Measurements from ENCODE around the gene IFNLR1. TPM values are rescaled to one million over a fixed set of nuclear protein-coding genes. Genes with fewer than 3 reads are reported as not detected.

Gene IFNLR1
- total RNA-seq, 4 donors from 2014 or later: 2.0 to 7.4 (median 5.0) TPM

- H3K9me3 ChIP-seq: no peaks in the 10 kb centered on the region
- DNase-seq: no peak
- no peak overlapping the region for H3K27ac ChIP-seq
- H3K27me3 ChIP-seq: no peaks in the 10 kb centered on the region
- no peak for TF ChIP-seq POLR2A (IDR thresholded peaks at IDR 0.05)
- no peak for TF ChIP-seq CTCF (IDR thresholded peaks at IDR 0.05 in 4 of 5, conservative IDR thresholded peaks at IDR 0.05 in 1 of 5)
- ATAC-seq: no peak
- H3K4me3 ChIP-seq: no peak overlapping the region
- H3K4me1 ChIP-seq: no peaks in the 10 kb centered on the region
- intact Hi-C loops (cut with DNase I; ENCODE audit: low total_unique reads): no loop called here
- H3K36me3 ChIP-seq: no peaks in the 10 kb centered on the region
- in situ Hi-C loops (cut with MboI; ENCODE audit: low sequenced_read_pairs in 4 of 4): no loop called here
Measured at GRCh38 chr1:24179251-24179840, 7.7 kb downstream of the IFNLR1 start.

GRCh38 chr1:24178407-24178806 is 8.7 kb downstream of the IFNLR1 start:
- in situ Hi-C loops (cut with MboI; ENCODE audit: low sequenced_read_pairs in 4 of 4): no loop called here
- intact Hi-C loops (cut with DNase I; ENCODE audit: low total_unique reads): no loop called here
- Histone ChIP-seq H3K27ac (no peak overlapping the region), H3K4me3 (no peak overlapping the region), H3K36me3 (no peaks in the 10 kb centered on the region), H3K9me3 (no peaks in the 10 kb centered on the region), H3K27me3 (no peaks in the 10 kb centered on the region), H3K4me1 (no peaks in the 10 kb centered on the region)
- no peak for ATAC-seq
- no peak for DNase-seq
- TF ChIP-seq POLR2A (IDR thresholded peaks at IDR 0.05) (no peak), CTCF (IDR thresholded peaks at IDR 0.05 in 4 of 5, conservative IDR thresholded peaks at IDR 0.05 in 1 of 5) (no peak)

GRCh38 chr1:24177161-24177560 is 9.9 kb downstream of the IFNLR1 start:
- no peak for ATAC-seq
- TF ChIP-seq POLR2A (IDR thresholded peaks at IDR 0.05) (no peak), CTCF (IDR thresholded peaks at IDR 0.05 in 4 of 5, conservative IDR thresholded peaks at IDR 0.05 in 1 of 5) (no peak)
- no peak overlapping the region for H3K4me3 ChIP-seq
- no peak for DNase-seq
- H3K9me3 ChIP-seq: no peaks in the 10 kb centered on the region
- H3K36me3 ChIP-seq: no peaks in the 10 kb centered on the region
- in situ Hi-C loops (cut with MboI; ENCODE audit: low sequenced_read_pairs in 4 of 4): no loop called here
- intact Hi-C loops (cut with DNase I; ENCODE audit: low total_unique reads): no loop called here
- H3K4me1 ChIP-seq: no peaks in the 10 kb centered on the region
- no peak overlapping the region for H3K27ac ChIP-seq
- no peaks in the 10 kb centered on the region for H3K27me3 ChIP-seq

GRCh38 chr1:24175033-24175755 is 11.9 kb downstream of the IFNLR1 start:
- Histone ChIP-seq H3K4me1 (no peaks in the 10 kb centered on the region), H3K27me3 (no peaks in the 10 kb centered on the region), H3K4me3 (no peak overlapping the region), H3K27ac (no peak overlapping the region), H3K36me3 (no peaks in the 10 kb centered on the region), H3K9me3 (no peaks in the 10 kb centered on the region)
- ATAC-seq (no peak), DNase-seq (no peak)
- intact Hi-C loops (cut with DNase I; ENCODE audit: low total_unique reads) (no loop called here), in situ Hi-C loops (cut with MboI; ENCODE audit: low sequenced_read_pairs in 4 of 4) (no loop called here)
- TF ChIP-seq POLR2A (IDR thresholded peaks at IDR 0.05) (no peak), CTCF (IDR thresholded peaks at IDR 0.05 in 4 of 5, conservative IDR thresholded peaks at IDR 0.05 in 1 of 5) (no peak)

All from gastrocnemius medialis (tissue), 4 donors.